HG02623 (cell line): ENCODE measurements around the gene PTPN6.

Experiments used
- ATAC-seq: cut with Tn5 transposase; IDR thresholded peaks from one replicate; pipeline ENCODE4 v1.9.1; 2021; ENCODE audit warnings: moderate library complexity; ENCODE audit not compliant: unreplicated experiment

The PTPN6 gene

GRCh38 chr12:6921996-6922946 lies 28.9 kb upstream of the PTPN6 start:
- no peak for ATAC-seq

DNA sequence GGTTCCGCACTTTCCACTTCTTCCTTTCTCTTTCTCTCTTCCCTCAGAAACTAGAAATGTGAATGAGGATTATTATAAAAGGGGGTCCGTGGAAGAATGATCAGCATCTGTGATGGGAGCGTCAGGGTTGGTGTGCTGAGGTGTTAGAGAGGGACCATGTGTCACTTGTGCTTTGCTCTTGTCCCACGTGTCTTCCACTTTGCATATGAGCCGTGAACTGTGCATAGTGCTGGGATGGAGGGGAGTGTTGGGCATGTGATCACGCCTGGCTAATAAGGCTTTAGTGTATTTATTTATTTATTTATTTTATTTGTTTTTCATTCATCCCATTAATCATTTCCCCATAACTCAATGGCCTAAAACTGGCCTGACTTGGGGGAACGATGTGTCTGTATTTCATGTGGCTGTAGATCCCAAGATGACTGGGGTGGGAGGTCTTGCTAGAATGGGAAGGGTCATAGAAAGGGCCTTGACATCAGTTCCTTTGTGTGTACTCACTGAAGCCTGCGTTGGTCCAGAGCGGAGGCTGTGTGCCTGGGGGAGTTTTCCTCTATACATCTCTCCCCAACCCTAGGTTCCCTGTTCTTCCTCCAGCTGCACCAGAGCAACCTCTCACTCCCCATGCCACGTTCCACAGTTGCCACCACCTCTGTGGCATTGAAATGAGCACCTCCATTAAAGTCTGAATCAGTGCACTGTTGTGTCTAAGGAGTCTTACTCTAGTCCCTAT lies 28.0 kb upstream of the PTPN6 start:
- ATAC-seq = no peak

- no peak for ATAC-seq
These were observed 27.3 kb upstream of the PTPN6 start for GRCh38 chr12:6923851-6924250.

DNA sequence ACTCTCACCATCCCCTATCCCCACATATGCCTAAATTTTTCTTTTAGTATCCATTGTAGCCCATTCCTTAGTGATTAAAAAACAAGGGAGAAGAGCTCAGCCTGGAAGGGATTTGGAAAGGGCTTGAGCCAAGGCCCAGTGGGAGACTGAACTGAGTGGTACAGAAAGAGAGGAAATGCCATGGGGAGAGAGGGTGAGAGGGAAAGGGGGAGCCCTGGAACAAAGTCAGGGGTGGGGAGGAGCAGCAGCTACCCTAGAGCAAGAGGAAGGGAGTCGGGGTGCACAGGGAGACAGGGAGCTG lies 26.0 kb upstream of the PTPN6 start:
- ATAC-seq = no peak

- ATAC-seq = no peak
These were observed 25.4 kb upstream of the PTPN6 start for GRCh38 chr12:6925540-6926279.

DNA sequence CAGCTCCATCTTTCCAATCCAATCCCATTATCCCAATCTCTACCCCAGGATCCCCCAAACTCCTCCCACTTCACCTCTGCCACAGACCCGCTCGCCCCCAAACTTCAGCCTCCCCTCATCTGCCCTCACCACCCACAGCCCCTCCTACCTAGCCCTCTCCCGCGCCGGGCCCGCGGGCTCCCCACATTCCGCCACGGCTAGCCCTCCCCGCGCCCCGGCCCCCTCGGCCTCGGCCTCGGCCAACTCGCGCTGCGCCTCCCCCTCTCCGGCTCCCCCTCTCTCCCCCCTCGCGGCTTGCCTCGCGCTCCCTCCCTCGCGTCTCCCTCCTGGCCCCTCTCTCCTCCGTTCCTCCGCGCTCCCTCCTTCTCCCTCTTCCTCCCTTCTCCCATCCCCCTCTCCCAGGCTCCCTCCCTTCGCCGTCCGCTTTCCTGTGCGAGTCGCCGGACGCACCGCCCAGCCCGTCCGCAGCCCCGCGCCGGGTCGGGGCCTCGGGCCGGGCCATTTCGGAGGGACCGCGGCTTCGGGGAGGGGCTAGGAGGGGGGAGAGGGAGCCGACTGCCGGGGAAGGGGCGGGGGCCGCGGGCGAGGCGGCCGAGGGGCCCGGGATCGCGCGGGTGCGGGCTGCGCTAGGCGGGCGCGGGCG lies 23.7 kb upstream of the PTPN6 start, which contains the start of gene ATN1:
ATN1 (plus strand) TSS at position 581 of the 643 bp plus-strand sequence. CDS start 6,043 bp downstream, outside the sequence.
- no peak for ATAC-seq

DNA sequence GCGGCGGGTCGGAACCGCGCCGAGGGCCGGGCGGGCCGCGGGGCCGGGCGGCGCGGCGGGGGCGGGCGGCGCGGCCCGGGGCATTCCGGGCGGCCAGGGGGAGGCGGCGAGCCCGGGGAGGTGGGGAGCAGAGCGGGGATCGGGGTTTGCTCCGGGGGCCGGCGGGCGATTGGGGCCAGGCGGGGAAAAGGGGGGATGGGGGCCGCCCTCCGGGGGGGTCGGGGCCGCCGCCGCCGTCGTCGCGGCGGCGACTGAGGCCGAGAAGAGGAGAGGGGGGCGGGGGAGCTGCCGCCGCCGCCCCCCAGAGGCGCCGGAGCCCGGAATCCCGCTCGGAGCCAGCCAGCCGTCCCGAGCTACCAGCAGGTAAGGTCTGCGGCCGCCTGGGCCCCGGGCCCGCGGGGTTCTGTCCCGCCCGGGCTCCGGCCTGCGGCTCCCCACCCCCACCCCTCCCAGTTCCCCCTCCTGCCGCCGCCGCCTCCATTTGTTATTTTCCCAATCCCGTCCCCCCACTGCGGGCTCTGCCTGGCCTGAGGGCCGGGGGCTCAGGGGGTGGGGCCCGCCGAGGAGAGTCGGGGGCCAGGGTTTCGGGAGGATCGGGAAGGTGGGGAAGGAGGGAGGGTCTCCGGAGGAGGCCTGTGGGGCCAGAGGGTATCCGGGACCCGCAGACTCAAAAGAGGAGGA lies 23.0 kb upstream of the PTPN6 start:
- no peak for ATAC-seq

DNA sequence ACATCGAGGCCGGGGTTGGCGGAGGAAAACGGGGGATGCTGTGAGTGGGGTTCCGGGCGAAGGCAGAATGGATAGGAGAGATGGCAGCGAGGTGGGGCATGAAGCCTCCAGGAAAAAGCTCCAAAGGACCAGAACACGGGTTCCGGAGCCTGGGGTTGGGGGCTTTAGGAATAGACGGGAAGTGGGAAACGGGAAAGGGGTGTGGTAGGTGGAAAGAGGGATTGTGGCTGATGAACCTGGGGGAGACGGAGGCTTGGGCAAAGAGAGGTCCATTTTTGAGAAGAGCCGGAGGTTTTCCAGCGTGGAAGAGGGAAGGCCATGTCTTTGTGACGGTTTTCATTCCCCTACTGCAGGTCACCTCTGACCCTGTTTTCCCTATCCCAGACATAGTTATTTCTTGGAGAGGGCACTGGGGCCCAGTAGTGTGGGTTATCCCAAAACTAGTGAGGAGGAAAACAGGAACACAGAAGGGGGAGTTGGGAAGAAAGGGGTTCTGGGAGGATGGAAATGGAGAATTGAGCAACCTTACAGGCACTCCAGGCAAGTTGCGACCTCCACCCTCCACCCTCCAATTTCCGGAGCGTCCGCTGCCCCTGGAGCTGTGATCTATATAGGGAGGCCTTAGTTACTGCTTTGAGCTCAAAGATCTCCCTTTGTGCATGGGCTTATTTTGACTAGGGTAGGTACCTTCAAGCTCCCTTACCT lies 22.3 kb upstream of the PTPN6 start:
- ATAC-seq = no peak

- ATAC-seq = no peak
These were observed 21.4 kb upstream of the PTPN6 start for GRCh38 chr12:6929466-6930452.

DNA sequence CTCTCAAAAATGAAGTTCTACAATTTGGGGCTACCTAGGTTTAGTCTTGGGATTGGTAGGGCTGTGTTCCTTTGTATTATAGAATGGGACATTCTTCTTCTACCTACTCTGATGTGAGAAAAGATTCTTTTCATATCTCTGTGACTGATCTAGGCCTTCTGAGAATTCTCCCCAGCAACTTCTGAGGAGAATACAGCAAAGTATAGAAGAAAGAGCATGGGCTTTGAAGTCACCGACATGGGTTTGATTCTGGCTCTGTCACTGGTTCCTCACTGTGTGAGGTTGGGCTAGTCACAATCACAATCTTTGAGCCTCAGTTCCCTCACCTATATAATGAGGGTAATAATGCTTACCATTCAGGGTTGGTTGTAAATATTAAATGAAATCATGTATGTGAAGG lies 18.4 kb upstream of the PTPN6 start:
- ATAC-seq = no peak

DNA sequence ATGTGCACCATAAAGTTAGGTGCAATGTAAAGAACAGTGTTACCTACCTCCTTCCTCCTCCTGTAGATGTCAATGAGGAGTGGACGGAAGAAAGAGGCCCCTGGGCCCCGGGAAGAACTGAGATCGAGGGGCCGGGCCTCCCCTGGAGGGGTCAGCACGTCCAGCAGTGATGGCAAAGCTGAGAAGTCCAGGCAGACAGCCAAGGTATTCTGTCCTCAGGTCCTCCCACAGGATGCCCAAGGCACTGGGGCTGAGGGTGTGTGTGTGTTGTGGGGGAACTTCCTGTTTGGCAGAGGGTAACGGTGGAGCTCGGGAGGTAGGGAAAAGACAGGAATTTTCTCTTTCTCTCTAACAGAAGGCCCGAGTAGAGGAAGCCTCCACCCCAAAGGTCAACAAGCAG lies 17.0 kb upstream of the PTPN6 start:
- no peak for ATAC-seq

- no peak for ATAC-seq
These were observed 15.6 kb upstream of the PTPN6 start for GRCh38 chr12:6935371-6936193.

- no peak for ATAC-seq
These were observed 14.9 kb upstream of the PTPN6 start for GRCh38 chr12:6936194-6936635.

DNA sequence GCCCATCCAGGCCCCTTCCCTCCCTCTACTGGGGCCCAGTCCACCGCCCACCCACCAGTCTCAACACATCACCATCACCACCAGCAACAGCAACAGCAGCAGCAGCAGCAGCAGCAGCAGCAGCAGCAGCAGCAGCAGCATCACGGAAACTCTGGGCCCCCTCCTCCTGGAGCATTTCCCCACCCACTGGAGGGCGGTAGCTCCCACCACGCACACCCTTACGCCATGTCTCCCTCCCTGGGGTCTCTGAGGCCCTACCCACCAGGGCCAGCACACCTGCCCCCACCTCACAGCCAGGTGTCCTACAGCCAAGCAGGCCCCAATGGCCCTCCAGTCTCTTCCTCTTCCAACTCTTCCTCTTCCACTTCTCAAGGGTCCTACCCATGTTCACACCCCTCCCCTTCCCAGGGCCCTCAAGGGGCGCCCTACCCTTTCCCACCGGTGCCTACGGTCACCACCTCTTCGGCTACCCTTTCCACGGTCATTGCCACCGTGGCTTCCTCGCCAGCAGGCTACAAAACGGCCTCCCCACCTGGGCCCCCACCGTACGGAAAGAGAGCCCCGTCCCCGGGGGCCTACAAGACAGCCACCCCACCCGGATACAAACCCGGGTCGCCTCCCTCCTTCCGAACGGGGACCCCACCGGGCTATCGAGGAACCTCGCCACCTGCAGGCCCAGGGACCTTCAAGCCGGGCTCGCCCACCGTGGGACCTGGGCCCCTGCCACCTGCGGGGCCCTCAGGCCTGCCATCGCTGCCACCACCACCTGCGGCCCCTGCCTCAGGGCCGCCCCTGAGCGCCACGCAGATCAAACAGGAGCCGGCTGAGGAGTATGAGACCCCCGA lies 14.3 kb upstream of the PTPN6 start:
- no peak for ATAC-seq

GRCh38 chr12:6937481-6938352 lies 13.4 kb upstream of the PTPN6 start:
- ATAC-seq = peak; percentile 91
